Testis (tissue), 2 donors: ENCODE results near the gene TFB2M.

Experiments
- POLR2A ChIP-seq: fragments of 450-650 bp; IDR thresholded peaks from one replicate; pipeline ENCODE4 v1.6.1; 2017; ENCODE audit warnings: antibody characterized with exemption, mild to moderate bottlenecking, moderate library complexity
- TF ChIP-seq, protein P1 (sequence below), 3 experiments: fragments of 450-650 bp in 2 of 3; fragments of 200-600 bp in 1 of 3; sonication (generic) in 1 of 3; IDR thresholded peaks; one replicate each; pipeline ENCODE4 v1.5.1; 2016 to 2019; ENCODE audit warnings: antibody characterized with exemption in 3 of 3, mild to moderate bottlenecking in 2 of 3, moderate library complexity in 1 of 3

DNA sequence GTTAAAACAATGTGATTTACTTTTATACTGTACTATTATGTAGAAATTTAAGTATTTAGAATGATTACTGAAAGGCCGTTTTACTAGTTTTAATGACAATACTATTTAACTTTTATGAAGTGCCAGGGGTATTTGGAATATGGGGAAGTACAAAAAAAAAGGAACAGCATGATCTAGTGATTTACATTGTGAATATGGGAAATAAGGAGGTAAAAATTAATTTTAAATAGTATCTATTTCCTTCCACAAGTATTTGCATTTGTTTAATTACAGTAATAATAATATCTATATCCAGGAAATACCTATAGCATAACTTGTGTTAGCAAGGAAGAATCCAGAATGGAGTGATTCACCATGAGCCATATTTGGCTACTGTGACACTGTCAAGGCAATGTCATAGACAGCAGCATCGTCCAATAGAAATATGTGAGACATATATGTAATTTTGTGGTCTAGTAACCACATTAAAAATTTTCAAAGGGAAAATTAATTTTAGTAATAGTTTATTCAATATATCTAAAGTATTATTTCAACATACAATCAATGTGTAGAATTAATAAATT is 22.2 kb upstream of the TFB2M start:
- TF ChIP-seq, protein P1, sequence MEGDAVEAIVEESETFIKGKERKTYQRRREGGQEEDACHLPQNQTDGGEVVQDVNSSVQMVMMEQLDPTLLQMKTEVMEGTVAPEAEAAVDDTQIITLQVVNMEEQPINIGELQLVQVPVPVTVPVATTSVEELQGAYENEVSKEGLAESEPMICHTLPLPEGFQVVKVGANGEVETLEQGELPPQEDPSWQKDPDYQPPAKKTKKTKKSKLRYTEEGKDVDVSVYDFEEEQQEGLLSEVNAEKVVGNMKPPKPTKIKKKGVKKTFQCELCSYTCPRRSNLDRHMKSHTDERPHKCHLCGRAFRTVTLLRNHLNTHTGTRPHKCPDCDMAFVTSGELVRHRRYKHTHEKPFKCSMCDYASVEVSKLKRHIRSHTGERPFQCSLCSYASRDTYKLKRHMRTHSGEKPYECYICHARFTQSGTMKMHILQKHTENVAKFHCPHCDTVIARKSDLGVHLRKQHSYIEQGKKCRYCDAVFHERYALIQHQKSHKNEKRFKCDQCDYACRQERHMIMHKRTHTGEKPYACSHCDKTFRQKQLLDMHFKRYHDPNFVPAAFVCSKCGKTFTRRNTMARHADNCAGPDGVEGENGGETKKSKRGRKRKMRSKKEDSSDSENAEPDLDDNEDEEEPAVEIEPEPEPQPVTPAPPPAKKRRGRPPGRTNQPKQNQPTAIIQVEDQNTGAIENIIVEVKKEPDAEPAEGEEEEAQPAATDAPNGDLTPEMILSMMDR (IDR thresholded peaks at IDR 0.05) = no peak
- no peak for TF ChIP-seq POLR2A
